Cardiac muscle cell (in vitro differentiated cells and primary cell): Measurements from ENCODE around the gene SH3TC1. TPM values are rescaled to one million over a fixed set of nuclear protein-coding genes. Genes with fewer than 3 reads are reported as not detected.

ENCODE experiments used
- DNase-seq, 2 donors: peaks; one replicate each; pipeline versions ENCODE4 v3.0.0 to v3.0.0-alpha.2; 2010 to 2017; ENCODE audit warnings: low read depth in 1 of 2, low spot score in 1 of 2
- H3K27ac ChIP-seq: fragments of 200-600 bp; sonication (generic); 2 replicates; pipeline ENCODE4 v1.5.1; 2016
- H3K27me3 ChIP-seq: fragments of 200-600 bp; sonication (generic); 2 replicates; pipeline ENCODE4 v1.6.0; 2016; ENCODE audit warnings: control low read depth
- H3K36me3 ChIP-seq: fragments of 200-600 bp; sonication (generic); 2 replicates; pipeline ENCODE4 v1.5.1; 2016; ENCODE audit warnings: control low read depth
- H3K4me1 ChIP-seq: fragments of 200-600 bp; sonication (generic); 2 replicates; pipeline ENCODE4 v1.8.1; 2017; ENCODE audit warnings: low read depth, mild to moderate bottlenecking, mixed run types
- H3K4me3 ChIP-seq: fragments of 200-600 bp; sonication (generic); 2 replicates; pipeline ENCODE4 v1.5.1; 2016; ENCODE audit warnings: mild to moderate bottlenecking
- H3K9me3 ChIP-seq: fragments of 200-600 bp; sonication (generic); 2 replicates; pipeline ENCODE4 v1.5.1; 2017; ENCODE audit warnings: low read depth, mild to moderate bottlenecking, control low read depth
- polyA plus RNA-seq: library from polyadenylated mRNA; unstranded; fragments of >200 nt; fragmentation: Nextera tagmentation; extraction: Ambion mirVana; gene quantifications from 2 replicates; pipeline ENCODE4 v1.2.1, GENCODE V29; 2016
- total RNA-seq: library from RNA; depleted of rRNA; stranded (reverse); fragments of >200 nt; gene quantifications from 2 replicates; pipeline ENCODE4 v1.2.3, GENCODE V29; 2016
- TF ChIP-seq, protein P1 (sequence below): IDR thresholded peaks from 2 replicates; pipeline ENCODE4 v1.5.1; 2012; ENCODE audit warnings: low read depth, mild to moderate bottlenecking, low read length

The SH3TC1 gene
- total and polyA plus RNA-seq, 2 experiments from 2014 or later, result 0.57 to 3.8 TPM

GRCh38 chr4:8173492-8174242 lies 25.4 kb upstream of the SH3TC1 start:
- Histone ChIP-seq H3K27me3 (no peaks in the 10 kb centered on the region), H3K36me3 (no peaks in the 10 kb centered on the region), H3K9me3 (no peaks in the 10 kb centered on the region), H3K27ac (no peak overlapping the region), H3K4me1 (peaks cover 10% of the 10 kb centered on the region), H3K4me3 (no peak overlapping the region)
- no peak for DNase-seq
- TF ChIP-seq, protein P1, sequence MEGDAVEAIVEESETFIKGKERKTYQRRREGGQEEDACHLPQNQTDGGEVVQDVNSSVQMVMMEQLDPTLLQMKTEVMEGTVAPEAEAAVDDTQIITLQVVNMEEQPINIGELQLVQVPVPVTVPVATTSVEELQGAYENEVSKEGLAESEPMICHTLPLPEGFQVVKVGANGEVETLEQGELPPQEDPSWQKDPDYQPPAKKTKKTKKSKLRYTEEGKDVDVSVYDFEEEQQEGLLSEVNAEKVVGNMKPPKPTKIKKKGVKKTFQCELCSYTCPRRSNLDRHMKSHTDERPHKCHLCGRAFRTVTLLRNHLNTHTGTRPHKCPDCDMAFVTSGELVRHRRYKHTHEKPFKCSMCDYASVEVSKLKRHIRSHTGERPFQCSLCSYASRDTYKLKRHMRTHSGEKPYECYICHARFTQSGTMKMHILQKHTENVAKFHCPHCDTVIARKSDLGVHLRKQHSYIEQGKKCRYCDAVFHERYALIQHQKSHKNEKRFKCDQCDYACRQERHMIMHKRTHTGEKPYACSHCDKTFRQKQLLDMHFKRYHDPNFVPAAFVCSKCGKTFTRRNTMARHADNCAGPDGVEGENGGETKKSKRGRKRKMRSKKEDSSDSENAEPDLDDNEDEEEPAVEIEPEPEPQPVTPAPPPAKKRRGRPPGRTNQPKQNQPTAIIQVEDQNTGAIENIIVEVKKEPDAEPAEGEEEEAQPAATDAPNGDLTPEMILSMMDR, result no peak

DNA sequence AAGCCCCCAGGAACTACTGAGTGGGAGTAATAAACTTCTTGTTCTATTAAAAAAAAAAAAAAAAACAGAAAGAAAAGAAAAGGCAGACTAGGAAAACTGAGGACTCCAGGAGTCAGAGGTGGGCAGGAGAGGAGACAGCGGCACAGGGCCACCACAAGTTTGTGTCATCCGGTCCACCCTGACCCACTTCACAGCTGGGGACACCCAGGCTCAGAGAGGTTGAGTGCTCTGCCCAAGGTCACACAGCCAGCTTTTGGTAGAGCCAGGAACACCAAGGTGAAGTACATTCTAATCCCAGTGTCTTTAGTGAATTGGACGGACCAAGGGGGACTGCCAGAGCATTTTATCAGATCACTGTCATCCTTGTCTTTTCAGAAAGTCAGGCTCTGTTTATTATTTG lies 24.1 kb upstream of the SH3TC1 start:
- no peak for DNase-seq
- Histone ChIP-seq H3K4me3 (no peak overlapping the region), H3K27ac (no peak overlapping the region), H3K4me1 (peaks cover 10% of the 10 kb centered on the region), H3K36me3 (no peaks in the 10 kb centered on the region), H3K9me3 (no peaks in the 10 kb centered on the region), H3K27me3 (no peaks in the 10 kb centered on the region)
- TF ChIP-seq, protein P1, result no peak

GRCh38 chr4:8175686-8176085 lies 23.4 kb upstream of the SH3TC1 start:
- Histone ChIP-seq H3K36me3 (no peaks in the 10 kb centered on the region), H3K27ac (no peak overlapping the region), H3K4me1 (peaks cover 10% of the 10 kb centered on the region), H3K4me3 (no peak overlapping the region), H3K9me3 (no peaks in the 10 kb centered on the region), H3K27me3 (no peaks in the 10 kb centered on the region)
- no peak for DNase-seq
- TF ChIP-seq, protein P1, result no peak

DNA sequence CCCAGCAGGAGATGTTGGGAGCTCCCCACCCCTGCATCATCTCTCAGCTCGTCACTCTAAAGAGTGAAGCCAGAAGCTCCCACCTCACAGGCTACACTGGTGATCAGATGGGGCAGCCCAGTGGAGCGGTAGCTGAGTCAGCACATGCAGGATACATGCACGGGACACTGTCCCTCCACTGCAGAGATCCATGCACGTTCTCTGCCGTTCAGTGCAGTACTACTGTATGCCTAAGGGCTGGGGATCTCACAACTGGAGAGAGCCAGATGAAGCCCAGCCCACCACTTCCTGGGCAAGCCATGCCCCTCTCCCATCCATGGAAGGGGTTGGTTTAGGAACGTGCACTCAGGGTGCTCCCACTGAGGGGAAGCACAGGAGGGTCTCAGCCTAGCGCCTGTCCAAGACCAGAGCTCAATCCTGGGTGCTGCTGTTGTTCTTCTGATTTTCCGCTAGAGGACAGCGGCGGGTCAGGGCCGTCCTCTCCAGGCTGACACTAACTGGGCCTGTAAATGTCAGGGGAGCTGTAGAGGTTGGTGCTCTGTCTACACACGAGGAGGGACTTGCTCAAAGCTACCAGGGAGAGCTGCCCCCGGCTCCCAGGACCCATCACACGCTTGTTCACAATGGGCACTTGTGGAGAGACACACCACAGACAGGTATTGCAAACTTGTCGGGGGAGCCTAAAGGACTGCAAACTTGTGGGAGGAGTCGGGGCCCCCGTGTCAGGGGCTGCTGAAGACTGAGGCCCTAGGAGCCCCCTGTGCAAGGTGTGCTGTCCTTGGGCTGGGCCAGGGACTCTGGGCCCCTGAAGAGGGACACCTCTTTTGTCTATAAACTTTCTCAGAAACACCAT lies 22.3 kb upstream of the SH3TC1 start:
- H3K4me1 ChIP-seq, result peaks cover 10% of the 10 kb centered on the region
- H3K9me3 ChIP-seq, result no peaks in the 10 kb centered on the region
- no peak overlapping the region for H3K4me3 ChIP-seq
- no peaks in the 10 kb centered on the region for H3K36me3 ChIP-seq
- TF ChIP-seq, protein P1, result peak; percentile 90
- no peak overlapping the region for H3K27ac ChIP-seq
- no peaks in the 10 kb centered on the region for H3K27me3 ChIP-seq
- DNase-seq, result peak; percentile 78 to 79

DNA sequence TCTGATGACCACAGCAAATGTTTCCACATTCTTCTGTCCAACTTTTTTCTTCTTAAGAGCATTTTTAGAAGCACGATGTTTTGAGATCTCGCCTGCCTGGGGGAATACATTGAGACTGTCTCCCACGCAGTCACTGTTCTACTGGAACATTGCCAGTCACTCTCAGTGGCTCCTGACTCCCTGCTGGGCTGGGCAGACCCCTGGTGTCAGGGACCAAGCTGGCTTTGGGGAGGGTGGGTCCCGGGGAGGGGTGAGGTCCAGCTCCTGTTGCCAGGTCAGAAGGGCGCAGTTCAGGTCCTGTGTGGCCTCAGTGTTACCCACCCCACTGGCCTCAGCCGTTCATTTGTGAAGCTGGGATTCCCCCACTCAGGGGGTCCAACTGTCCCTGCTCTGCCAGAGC lies 21.5 kb upstream of the SH3TC1 start:
- TF ChIP-seq, protein P1, result no peak
- Histone ChIP-seq H3K4me1 (peaks cover 15% of the 10 kb centered on the region), H3K36me3 (no peaks in the 10 kb centered on the region), H3K4me3 (no peak overlapping the region), H3K27me3 (no peaks in the 10 kb centered on the region), H3K27ac (peak overlapping the region; percentile 17), H3K9me3 (no peaks in the 10 kb centered on the region)
- no peak for DNase-seq
